CD4-positive, CD25-positive, alpha-beta regulatory T cell (primary cell): ENCODE results near the gene RIT1. TPM values are rescaled to one million over a fixed set of nuclear protein-coding genes. Genes with fewer than 3 reads are reported as not detected.

Experiments
- ATAC-seq, 2 donors: fragments of 150-1000 bp; cut with Tn5 transposase; one replicate each; pipeline ENCODE4 v1.10.0; 2021; ENCODE audit warnings: low read depth in 2 of 2, moderate number of reproducible peaks in 2 of 2, moderate library complexity in 1 of 2
- DNase-seq, 3 donors: peaks; one replicate each; pipeline versions ENCODE4 v3.0.0 to v3.0.0-alpha.2; 2012 to 2022; ENCODE audit warnings: mixed read lengths in 1 of 3
- H3K27ac ChIP-seq: one replicate; pipeline ENCODE4 v1.7.0; 2013; ENCODE audit warnings: mild to moderate bottlenecking, low read length; ENCODE audit not compliant: insufficient read depth, poor library complexity, severe bottlenecking
- H3K27me3 ChIP-seq: one replicate; pipeline ENCODE4 v1.7.0; 2013; ENCODE audit warnings: low read length; ENCODE audit not compliant: control insufficient read depth, insufficient read depth
- H3K36me3 ChIP-seq: one replicate; pipeline ENCODE4 v1.7.0; 2013; ENCODE audit warnings: mild to moderate bottlenecking, low read length, moderate library complexity; ENCODE audit not compliant: control insufficient read depth, insufficient read depth
- H3K4me1 ChIP-seq: 2 replicates; pipeline ENCODE4 v1.7.0; 2013; ENCODE audit warnings: mild to moderate bottlenecking, low read length; ENCODE audit not compliant: insufficient read depth, control insufficient read depth, poor library complexity, severe bottlenecking
- H3K4me3 ChIP-seq: one replicate; pipeline ENCODE4 v1.7.0; 2013; ENCODE audit warnings: low read depth, mild to moderate bottlenecking, low read length, moderate library complexity
- H3K9me3 ChIP-seq, 2 experiments: 1 replicate in 1 of 2; 2 replicates in 1 of 2; pipeline ENCODE4 v1.7.0; 2013; ENCODE audit warnings: low read length in 2 of 2, mild to moderate bottlenecking in 1 of 2, moderate library complexity in 1 of 2; ENCODE audit not compliant: control insufficient read depth in 2 of 2
- H3K27ac Mint-ChIP-seq, 3 donors: one replicate each; pipeline ENCODE4 v1.8.0; 2020 to 2022; ENCODE audit warnings: mild to moderate bottlenecking in 3 of 3, mixed read lengths in 3 of 3, moderate library complexity in 2 of 3
- H3K27me3 Mint-ChIP-seq: one replicate; pipeline ENCODE4 v1.8.0; 2022; ENCODE audit warnings: mild to moderate bottlenecking, mixed read lengths
- H3K36me3 Mint-ChIP-seq: one replicate; pipeline ENCODE4 v1.8.0; 2020; ENCODE audit warnings: mixed read lengths
- H3K4me1 Mint-ChIP-seq, 4 donors: one replicate each; pipeline ENCODE4 v1.8.0; 2020 to 2022; ENCODE audit warnings: mixed read lengths in 4 of 4, mild to moderate bottlenecking in 1 of 4
- H3K4me3 Mint-ChIP-seq, 4 donors: one replicate each; pipeline ENCODE4 v1.8.0; 2020 to 2022; ENCODE audit warnings: mild to moderate bottlenecking in 4 of 4, mixed read lengths in 4 of 4, moderate library complexity in 3 of 4
- H3K9me3 Mint-ChIP-seq, 7 donors: one replicate each; pipeline ENCODE4 v1.8.0; 2020 to 2022; ENCODE audit warnings: mixed read lengths in 7 of 7, mild to moderate bottlenecking in 3 of 7, moderate library complexity in 2 of 7
- polyA plus RNA-seq, 4 donors: library from polyadenylated mRNA; unstranded; fragments of 300-500 nt; fragmentation: Illumina TruSeq; gene quantifications; one replicate each; pipeline ENCODE4 v1.2.3, GENCODE V29; 2021
- total RNA-seq: library from RNA; stranded (reverse); gene quantifications from one replicate; pipeline ENCODE4 v1.2.3, GENCODE V29; 2022

Gene RIT1
- total and polyA plus RNA-seq, 5 donors from 2014 or later, result 25.0 to 55.8 (median 29.9) TPM

- Mint-ChIP-seq H3K9me3 (no peaks in the 10 kb centered on the region), H3K27me3 (no peaks in the 10 kb centered on the region), H3K4me1 (peaks cover 39 to 81% (median 51%) of the 10 kb centered on the region in 4 donors), H3K36me3 (peaks cover 47% of the 10 kb centered on the region), H3K4me3 (peak overlapping the region in 3 of 4 donors; percentile 17 to 75 (median 57)), H3K27ac (peak overlapping the region; percentile 18 to 91 (median 76))
- H3K36me3 ChIP-seq, result peaks cover 35% of the 10 kb centered on the region
- no peaks in the 10 kb centered on the region for H3K27me3 ChIP-seq
- peak; percentile 85 to 87 for ATAC-seq
- peaks cover 25% of the 10 kb centered on the region for H3K4me1 ChIP-seq
- peak overlapping the region; percentile 39 for H3K4me3 ChIP-seq
- peak in 1 of 3 donors; percentile 82 for DNase-seq
- no peak overlapping the region for H3K27ac ChIP-seq
- H3K9me3 ChIP-seq, result no peaks in the 10 kb centered on the region
Observed at GRCh38 chr1:155847823-155848529, 63.2 kb downstream of the RIT1 start.

Other genes with a start within 250 kb of the RIT1 start
- gene YY1AP1, start 222.6 kb downstream of the RIT1 start, total RNA-seq, result 96.5 TPM
- 10 to 100 TPM; 39.2 to 46.9 (median 43.3) TPM for gene YY1AP1, start 222.6 kb downstream of the RIT1 start, polyA plus RNA-seq
- 120 TPM for gene DAP3, start 222.3 kb downstream of the RIT1 start, total RNA-seq
- gene DAP3, start 222.3 kb downstream of the RIT1 start, polyA plus RNA-seq, result 100 to 1,000 TPM; 117 to 133 (median 126) TPM
- gene GON4L, start 54.1 kb downstream of the RIT1 start, total RNA-seq, result 105 TPM
- gene GON4L, start 54.1 kb downstream of the RIT1 start, polyA plus RNA-seq, result 10 to 100 TPM; 22.3 to 35.3 (median 26.3) TPM
- gene SYT11, start 51.8 kb downstream of the RIT1 start, total RNA-seq, result 29.7 TPM
- gene SYT11, start 51.8 kb downstream of the RIT1 start, polyA plus RNA-seq, result 10 to 100 TPM; 14.4 to 34.1 (median 18.7) TPM
- gene KHDC4, start 23.1 kb upstream of the RIT1 start, total RNA-seq, result 60.1 TPM
- 10 to 100 TPM in 1 of 4 donors, 1 to 10 TPM in 3; 7.4 to 10.8 (median 8.3) TPM for gene KHDC4, start 23.1 kb upstream of the RIT1 start, polyA plus RNA-seq
- not detected for gene RXFP4, start 30.3 kb upstream of the RIT1 start, total RNA-seq
- gene RXFP4, start 30.3 kb upstream of the RIT1 start, polyA plus RNA-seq, result 1 to 10 TPM in 1 of 4 donors, under 1 TPM in 1, not detected in 2; 0.32 to 1.4 TPM
- 108 TPM for gene ARHGEF2, start 67.2 kb upstream of the RIT1 start, total RNA-seq
- 10 to 100 TPM; 16.1 to 19.2 (median 16.3) TPM for gene ARHGEF2, start 67.2 kb upstream of the RIT1 start, polyA plus RNA-seq
- gene SSR2, start 109.6 kb upstream of the RIT1 start, total RNA-seq, result 196 TPM
- 100 to 1,000 TPM; 358 to 421 (median 392) TPM for gene SSR2, start 109.6 kb upstream of the RIT1 start, polyA plus RNA-seq
- gene UBQLN4, start 142.4 kb upstream of the RIT1 start, total RNA-seq, result 19.1 TPM
- 1 to 10 TPM; 4.4 to 7.1 (median 5.5) TPM for gene UBQLN4, start 142.4 kb upstream of the RIT1 start, polyA plus RNA-seq
- gene LAMTOR2, start 143.4 kb upstream of the RIT1 start, total RNA-seq, result 20.2 TPM
- 100 to 1,000 TPM; 107 to 162 (median 130) TPM for gene LAMTOR2, start 143.4 kb upstream of the RIT1 start, polyA plus RNA-seq
- gene RAB25, start 149.8 kb upstream of the RIT1 start, total RNA-seq, result 1.5 TPM
- gene RAB25, start 149.8 kb upstream of the RIT1 start, polyA plus RNA-seq, result 1 to 10 TPM in 2 of 4 donors, under 1 TPM in 2; 0.83 to 1.7 (median 0.93) TPM
- gene MEX3A, start 171.1 kb upstream of the RIT1 start, total RNA-seq, result not detected
- gene MEX3A, start 171.1 kb upstream of the RIT1 start, polyA plus RNA-seq, result not detected
- gene LMNA, start 203.4 kb upstream of the RIT1 start, total RNA-seq, result 1,807 TPM
- gene LMNA, start 203.4 kb upstream of the RIT1 start, polyA plus RNA-seq, result 100 to 1,000 TPM in 1 of 4 donors, 10 to 100 TPM in 3; 54.1 to 113 (median 83.1) TPM
- 41.2 TPM for gene SEMA4A, start 242.2 kb upstream of the RIT1 start, total RNA-seq
- gene SEMA4A, start 242.2 kb upstream of the RIT1 start, polyA plus RNA-seq, result 1 to 10 TPM in 2 of 4 donors, under 1 TPM in 2; 0.89 to 2.2 (median 1.4) TPM